GM18508 (cell line): Measurements from ENCODE around the gene ZCCHC9.

Source experiments
- ATAC-seq: cut with Tn5 transposase; IDR thresholded peaks from one replicate; pipeline ENCODE4 v1.9.1; 2021; ENCODE audit warnings: moderate number of reproducible peaks; ENCODE audit not compliant: insufficient read depth, unreplicated experiment

ZCCHC9 gene

GRCh38 chr5:81354093-81354492 lies 52.7 kb downstream of the ZCCHC9 start:
- no peak for ATAC-seq

GRCh38 chr5:81355291-81356251 lies 54.2 kb downstream of the ZCCHC9 start:
- no peak for ATAC-seq

GRCh38 chr5:81359108-81359507 lies 57.7 kb downstream of the ZCCHC9 start:
- no peak for ATAC-seq

GRCh38 chr5:81359881-81360280 lies 58.5 kb downstream of the ZCCHC9 start:
- no peak for ATAC-seq

DNA sequence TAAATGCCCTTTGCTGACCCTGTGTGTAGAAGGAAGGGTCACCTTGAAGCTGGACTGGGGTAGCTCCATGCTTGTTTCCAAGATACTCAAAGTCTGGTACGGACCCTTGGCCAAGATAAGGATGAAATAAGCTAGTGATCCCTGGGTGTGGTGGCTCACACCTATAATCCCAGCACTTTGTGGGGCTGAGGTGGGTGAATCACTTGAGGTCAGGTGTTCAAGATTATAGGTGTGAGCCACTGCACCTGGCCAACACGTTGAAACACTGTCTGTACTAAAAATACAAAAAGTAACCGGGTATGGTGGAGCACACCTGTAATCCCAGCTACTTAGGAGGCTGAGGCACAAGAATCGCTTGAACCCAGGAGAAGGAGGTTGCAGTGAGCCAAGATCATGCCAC lies 59.3 kb downstream of the ZCCHC9 start:
- no peak for ATAC-seq

GRCh38 chr5:81361600-81361999 lies 60.2 kb downstream of the ZCCHC9 start:
- no peak for ATAC-seq
